T-helper 1 cell treated with Interleukin-12 subunit alpha and Interleukin-12 subunit beta and Interleukin-4 antibody, amounts not matched to agents 30 ng/mL and 1 ng/mL, for 36 hours (primary cell): ENCODE data around the gene DHRSX. TPM values are rescaled to one million over a fixed set of nuclear protein-coding genes. Genes with fewer than 3 reads are reported as not detected.
"Not testable (repeated sequence)": the region's sequence is repeated elsewhere in the genome, so short reads cannot be mapped to it uniquely, and the experiment has no call there.

Experiments
- intact Hi-C: fragments of 100-400 bp; cut with micrococcal nuclease; formaldehyde crosslinking; loops from one replicate; pipeline ENCODE4 v1.15.1; 2024
- total RNA-seq: library from RNA; stranded (reverse); gene quantifications from 2 replicates; pipeline ENCODE4 v1.2.3, GENCODE V29; 2022

DHRSX gene
- total RNA-seq, 1 donor from 2014 or later, result 20.0 TPM

GRCh38 chrX:2401590-2402360 is 99.0 kb downstream of the DHRSX start:
- intact Hi-C loops, result no loop called here

- intact Hi-C loops, result no loop called here
Observed at GRCh38 chrX:2401201-2401589, 99.6 kb downstream of the DHRSX start.

GRCh38 chrX:2398064-2398656 is 102.6 kb downstream of the DHRSX start:
- intact Hi-C loops, result no loop called here

GRCh38 chrX:2397229-2398063 is 103.3 kb downstream of the DHRSX start:
- intact Hi-C loops, result no loop called here

DNA sequence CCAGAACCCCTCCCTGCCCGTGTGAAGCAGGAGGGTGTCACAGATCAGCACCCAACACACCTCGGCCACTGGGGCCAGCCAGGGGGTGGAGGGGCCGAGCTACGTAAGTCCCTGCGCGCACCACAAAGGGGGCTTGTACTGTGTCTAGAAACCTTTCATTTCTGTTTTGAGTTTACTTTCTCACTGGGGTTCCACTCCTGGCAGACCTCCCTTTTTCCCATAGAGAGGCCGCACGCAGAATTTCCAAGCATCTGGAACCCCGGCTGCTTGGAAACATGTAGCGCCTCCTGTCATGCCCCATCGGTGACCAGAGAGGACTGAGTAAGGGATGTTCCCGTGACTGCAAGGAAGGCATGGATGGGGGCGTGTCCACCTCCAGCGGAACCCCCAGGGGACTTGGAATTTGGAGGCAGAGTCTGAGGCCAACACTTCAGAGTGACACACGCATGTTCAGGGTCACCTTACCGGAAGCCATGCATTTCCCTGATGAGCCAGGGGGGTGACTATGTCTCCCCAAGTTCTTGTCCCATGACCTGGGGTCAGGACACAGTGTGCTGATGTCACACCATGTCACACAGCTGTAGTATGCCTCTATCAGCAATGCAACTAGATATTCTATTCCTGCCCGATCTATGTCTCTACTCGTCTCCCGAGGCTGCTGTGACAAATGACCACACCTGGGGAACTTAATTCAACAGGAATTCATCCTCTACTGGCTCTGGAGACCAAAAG is 105.3 kb downstream of the DHRSX start:
- intact Hi-C loops, result no loop called here

DNA sequence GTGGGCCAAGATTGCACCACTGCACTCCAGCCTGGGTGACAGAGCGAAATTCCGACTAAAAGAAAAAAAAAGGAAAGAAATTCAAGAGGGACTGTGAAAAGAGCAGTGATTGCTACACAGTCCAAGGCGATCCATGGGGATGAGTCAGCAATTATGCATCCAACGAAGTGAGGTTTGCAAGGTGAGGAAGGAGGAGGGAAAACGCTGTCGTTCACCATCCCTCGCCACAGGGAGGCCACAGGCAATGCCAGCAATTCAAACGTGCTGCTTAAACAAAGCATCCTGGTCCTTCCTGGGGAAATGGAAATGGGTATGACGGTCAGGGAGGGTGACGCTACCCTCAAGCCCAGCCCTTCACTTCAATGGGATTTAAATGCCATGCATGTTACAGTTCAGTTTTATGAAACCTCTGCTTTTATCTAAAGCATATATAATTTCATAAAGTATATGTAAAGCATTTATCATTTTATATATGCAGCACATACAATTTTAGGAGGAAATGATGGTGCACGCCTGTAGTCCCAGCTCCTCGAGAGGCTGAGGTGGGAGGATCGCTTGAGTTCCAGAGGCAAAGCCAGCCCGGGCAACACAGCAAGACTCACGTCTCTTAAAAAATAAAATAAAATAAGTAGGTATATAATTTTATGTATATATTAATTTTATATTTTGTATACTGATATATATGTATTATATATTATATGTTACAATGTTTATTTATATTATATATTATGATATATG is 108.7 kb downstream of the DHRSX start:
- intact Hi-C loops, result no loop called here

GRCh38 chrX:2390754-2391153 is 110.0 kb downstream of the DHRSX start:
- intact Hi-C loops, result no loop called here

- intact Hi-C loops, result not testable (repeated sequence)
Observed at GRCh38 chrX:2389731-2390130, 111.0 kb downstream of the DHRSX start.

- intact Hi-C loops, result no loop called here
Observed at GRCh38 chrX:2389324-2389723, 111.5 kb downstream of the DHRSX start.

- intact Hi-C loops, result no loop called here
Observed at GRCh38 chrX:2388669-2389068, 112.1 kb downstream of the DHRSX start.

DNA sequence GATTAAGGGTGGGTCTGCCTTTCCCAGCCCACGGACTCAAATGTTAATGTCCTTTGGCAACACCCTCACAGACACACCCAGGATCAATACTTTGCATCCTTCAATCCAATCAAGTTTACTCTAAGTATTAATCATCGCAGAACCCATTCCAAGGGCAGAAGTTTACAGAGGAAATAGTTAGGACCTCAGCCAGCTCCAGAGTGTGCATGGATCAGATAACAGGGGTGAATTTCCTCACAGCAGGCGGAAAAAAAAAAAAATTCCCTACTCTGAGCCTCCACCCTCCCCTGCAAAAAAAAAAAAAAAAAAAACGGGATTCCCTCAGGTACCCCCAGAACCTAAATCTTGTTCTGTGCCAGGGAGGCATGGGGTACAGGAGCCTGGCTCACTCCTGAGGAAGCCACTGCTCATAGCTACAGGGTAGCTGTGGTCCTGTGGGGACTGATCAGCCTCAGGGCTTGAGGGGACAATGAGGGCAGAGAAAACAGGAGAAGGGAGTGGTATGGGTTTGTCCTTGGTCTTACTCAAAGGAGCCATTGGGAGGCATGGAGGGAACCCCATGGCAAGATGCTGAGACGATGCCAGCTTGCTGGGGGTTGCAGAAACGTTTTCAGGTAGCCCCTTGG is 113.0 kb downstream of the DHRSX start:
- intact Hi-C loops, result no loop called here

GRCh38 chrX:2385224-2385623 is 115.6 kb downstream of the DHRSX start:
- intact Hi-C loops, result no loop called here

DNA sequence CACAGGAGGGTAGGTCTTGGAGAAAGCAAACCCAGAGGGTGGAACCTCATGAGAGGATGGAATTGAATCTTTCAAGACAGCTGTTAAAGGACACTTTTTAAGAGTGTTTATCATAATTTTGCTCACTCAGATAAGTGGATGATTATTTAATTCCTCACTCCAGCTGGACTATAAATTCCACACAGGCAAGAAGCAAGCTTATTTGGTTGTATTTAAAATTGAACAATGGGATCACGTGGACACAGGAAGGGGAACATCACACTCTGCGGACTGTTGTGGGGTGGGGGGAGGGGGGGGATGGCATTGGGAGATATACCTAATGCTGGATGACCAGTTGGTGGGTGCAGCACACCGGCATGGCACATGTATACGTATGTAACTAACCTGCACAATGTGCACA is 116.3 kb downstream of the DHRSX start:
- intact Hi-C loops, result no loop called here

DNA sequence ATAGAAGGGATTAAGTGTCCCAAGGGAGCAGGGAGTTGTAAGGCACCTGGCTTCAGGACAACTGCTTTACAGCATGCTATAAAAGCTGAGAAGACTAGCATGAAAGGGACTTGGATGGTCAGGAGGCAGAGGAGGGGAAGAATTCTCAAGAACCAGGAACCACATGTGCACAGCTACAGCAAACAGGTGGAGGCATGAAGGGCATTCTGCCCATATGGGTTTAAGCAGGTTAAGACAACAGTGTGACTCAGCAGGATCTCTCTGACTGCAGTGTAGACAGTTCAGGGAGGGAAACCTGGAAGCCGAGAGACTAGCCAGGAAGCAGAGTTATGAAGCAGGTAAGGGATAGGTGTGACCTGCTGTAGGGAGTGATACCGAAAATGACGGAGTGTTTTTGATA is 117.0 kb downstream of the DHRSX start:
- intact Hi-C loops, result no loop called here

DNA sequence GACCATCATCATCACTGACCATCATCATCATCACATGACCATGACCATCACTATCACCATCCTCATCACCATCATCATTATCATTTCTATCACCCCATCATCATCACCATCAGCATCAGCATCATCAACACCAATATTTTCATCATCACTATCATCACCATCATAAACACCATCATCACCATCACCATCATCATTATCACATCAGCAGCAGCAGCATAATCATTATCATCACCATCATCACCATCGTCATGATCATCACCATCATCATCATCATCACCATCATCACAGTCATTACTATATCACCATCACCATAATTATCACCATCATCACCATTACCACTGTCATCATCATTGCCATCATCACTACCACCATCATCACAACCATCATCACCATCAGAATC is 117.6 kb downstream of the DHRSX start:
- intact Hi-C loops, result no loop called here

DNA sequence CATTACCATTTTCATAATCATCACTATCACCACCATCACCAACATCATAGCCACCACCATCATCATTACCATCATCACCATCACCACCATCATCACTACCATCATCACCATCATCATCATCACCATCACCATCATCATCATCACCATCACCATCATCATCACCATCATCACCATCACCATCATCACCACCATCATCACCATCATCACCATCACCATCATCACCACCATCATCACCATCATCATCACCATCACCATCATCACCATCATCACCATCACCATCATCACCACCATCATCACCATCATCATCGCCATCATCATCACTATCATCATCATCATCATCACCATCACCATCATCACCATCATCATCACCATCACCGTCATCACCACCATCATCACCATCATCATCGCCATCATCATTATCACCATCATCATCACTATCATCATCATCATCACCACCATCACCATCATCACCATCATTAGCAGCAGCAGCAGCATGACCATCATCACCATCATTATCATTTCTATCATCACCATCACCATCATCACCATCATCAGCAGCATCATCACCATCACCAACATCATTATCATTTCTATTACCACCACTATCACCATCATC is 118.2 kb downstream of the DHRSX start:
- intact Hi-C loops, result not testable (repeated sequence)

- intact Hi-C loops, result no loop called here
Observed at GRCh38 chrX:2376166-2376565, 124.6 kb downstream of the DHRSX start.

DNA sequence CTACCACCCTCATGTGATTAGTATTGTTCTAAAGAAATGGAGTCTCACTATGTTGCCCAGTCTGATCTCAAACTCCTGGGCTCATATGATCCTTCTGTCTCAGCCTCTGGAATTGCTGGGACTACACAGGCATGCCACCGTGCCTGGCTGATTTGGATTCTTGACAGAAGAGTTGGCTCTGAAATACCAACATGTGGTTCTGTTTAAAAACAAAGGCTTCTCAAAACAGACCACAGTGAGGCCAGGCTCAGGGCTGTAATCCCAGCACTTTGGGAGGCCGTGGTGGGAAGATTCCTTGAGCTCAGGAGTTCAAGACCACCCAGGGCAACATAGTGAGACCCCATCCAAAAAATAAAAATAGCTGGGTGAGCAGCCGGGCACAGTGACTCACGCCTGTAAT is 126.7 kb downstream of the DHRSX start:
- intact Hi-C loops, result no loop called here

DNA sequence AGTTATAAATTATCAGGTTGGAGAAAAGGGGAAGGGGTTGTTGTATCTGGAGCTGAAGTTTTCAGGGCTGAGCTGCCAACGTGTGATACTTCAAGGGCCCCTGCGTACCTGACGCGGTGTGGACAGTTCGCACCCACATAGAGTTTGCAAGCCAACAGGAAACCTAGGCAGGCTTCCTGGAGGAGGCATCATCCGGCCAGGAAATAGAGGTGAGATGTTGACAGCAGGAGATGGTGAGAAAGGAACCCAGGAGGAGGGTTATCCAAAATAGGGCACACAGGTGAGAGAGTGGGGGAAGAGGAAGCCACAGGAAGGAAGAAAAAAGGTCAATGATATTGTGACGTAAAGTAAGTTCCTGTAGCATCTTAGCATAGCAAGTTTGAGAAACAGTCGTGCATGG is 127.2 kb downstream of the DHRSX start:
- intact Hi-C loops, result no loop called here
